GM21723 (cell line): ENCODE data around the gene IKBKE.

Experiments
- ATAC-seq: cut with Tn5 transposase; IDR thresholded peaks from one replicate; pipeline ENCODE4 v1.9.1; 2021; ENCODE audit warnings: mild to moderate bottlenecking, moderate library complexity; ENCODE audit not compliant: unreplicated experiment

Gene IKBKE

GRCh38 chr1:206511362-206512057 is 41.2 kb downstream of the IKBKE start:
- no peak for ATAC-seq

- ATAC-seq, result no peak
These were observed 42.0 kb downstream of the IKBKE start for GRCh38 chr1:206512058-206512850.

- no peak for ATAC-seq
These were observed 42.5 kb downstream of the IKBKE start for GRCh38 chr1:206512851-206513180.

- no peak for ATAC-seq
These were observed 43.2 kb downstream of the IKBKE start for GRCh38 chr1:206513312-206514111.

- ATAC-seq, result no peak
These were observed 44.6 kb downstream of the IKBKE start for GRCh38 chr1:206514813-206515387.

GRCh38 chr1:206516728-206516990 is 46.4 kb downstream of the IKBKE start:
- ATAC-seq, result no peak

GRCh38 chr1:206517784-206518183 is 47.5 kb downstream of the IKBKE start:
- ATAC-seq, result no peak

GRCh38 chr1:206518206-206518605 is 47.9 kb downstream of the IKBKE start:
- no peak for ATAC-seq

- ATAC-seq, result no peak
These were observed 48.5 kb downstream of the IKBKE start for GRCh38 chr1:206518743-206519142.

- ATAC-seq, result no peak
These were observed 50.9 kb downstream of the IKBKE start for GRCh38 chr1:206521127-206521526.

GRCh38 chr1:206521694-206522402 is 51.6 kb downstream of the IKBKE start:
- ATAC-seq, result no peak

- ATAC-seq, result no peak
These were observed 54.6 kb downstream of the IKBKE start for GRCh38 chr1:206524739-206525364.

GRCh38 chr1:206526064-206526911 is 56.0 kb downstream of the IKBKE start:
- no peak for ATAC-seq

GRCh38 chr1:206529425-206529824 is 59.1 kb downstream of the IKBKE start:
- no peak for ATAC-seq

GRCh38 chr1:206532368-206532767 is 62.1 kb downstream of the IKBKE start:
- no peak for ATAC-seq

GRCh38 chr1:206534552-206534951 is 64.3 kb downstream of the IKBKE start:
- ATAC-seq, result no peak

- ATAC-seq, result no peak
These were observed 65.5 kb downstream of the IKBKE start for GRCh38 chr1:206535853-206536188.

GRCh38 chr1:206537141-206537540 is 66.9 kb downstream of the IKBKE start:
- ATAC-seq, result no peak

- no peak for ATAC-seq
These were observed 68.0 kb downstream of the IKBKE start for GRCh38 chr1:206538086-206538770.
